Esophagus squamous epithelium (tissue), 5 donors: Measurements from ENCODE around the gene MAP4K3. TPM values are rescaled to one million over a fixed set of nuclear protein-coding genes. Genes with fewer than 3 reads are reported as not detected.

Experiments used
- DNase-seq: peaks from one replicate; lab custom pipeline; 2025; lab: John Stamatoyannopoulos, UW
- H3K27ac ChIP-seq, 4 donors: fragments of 200-600 bp; sonication (generic); one replicate each; pipeline ENCODE4 v1.5.1; 2016 to 2019; ENCODE audit warnings: mild to moderate bottlenecking in 1 of 4
- H3K27me3 ChIP-seq, 4 donors: fragments of 200-600 bp; sonication (generic); 1 replicate in 3 of 4; 2 replicates in 1 of 4; pipeline versions ENCODE4 v1.5.1 to v1.6.0; 2017 to 2021; ENCODE audit warnings: antibody characterized with exemption in 1 of 4
- H3K36me3 ChIP-seq, 3 donors: fragments of 200-600 bp; sonication (generic); one replicate each; pipeline ENCODE4 v1.5.1; 2016 to 2019
- H3K4me1 ChIP-seq, 3 donors: fragments of 200-600 bp; sonication (generic); one replicate each; pipeline ENCODE4 v1.5.1; 2017 to 2019
- H3K4me3 ChIP-seq, 4 donors: fragments of 200-600 bp; sonication (generic); 1 replicate in 3 of 4; 2 replicates in 1 of 4; pipeline ENCODE4 v1.5.1; 2016 to 2019; ENCODE audit warnings: mild to moderate bottlenecking in 2 of 4, moderate library complexity in 1 of 4
- H3K9me3 ChIP-seq, 3 donors: fragments of 200-600 bp; sonication (generic); one replicate each; pipeline ENCODE4 v1.5.1; 2016 to 2019
- POLR2A ChIP-seq, 4 donors: fragments of 450-650 bp; IDR thresholded peaks; one replicate each; pipeline ENCODE4 v1.6.1; 2017; ENCODE audit warnings: antibody characterized with exemption in 4 of 4, mild to moderate bottlenecking in 4 of 4, moderate library complexity in 3 of 4
- WGBS, 2 donors: methylation state at CpG; one replicate each; pipeline ENCODE4 v1.1.5; 2018; 5-methylcytosine and 5-hydroxymethylcytosine counted together
- intact Hi-C: fragments of 100-400 bp; cut with DNase I; formaldehyde crosslinking; loops from one replicate; pipeline ENCODE4 v1.15.0; 2022
- total RNA-seq, 4 donors: library from RNA; depleted of rRNA; stranded (reverse); fragments of >200 nt; gene quantifications; one replicate each; pipeline ENCODE4 v1.1.0, GENCODE V29; 2016
- TF ChIP-seq, protein P1 (sequence below), 6 experiments: fragments of 450-650 bp in 4 of 6; fragments of 200-600 bp in 2 of 6; sonication (generic) in 2 of 6; IDR thresholded peaks; one replicate each; pipeline ENCODE4 v1.5.1; 2016 to 2019; ENCODE audit warnings: antibody characterized with exemption in 6 of 6, mild to moderate bottlenecking in 4 of 6, moderate library complexity in 4 of 6
- donor health status: DM: yes; HTN: yes; CAD: no.

MAP4K3 gene
- total RNA-seq, 4 donors from 2014 or later: 12.6 to 35.1 (median 15.8) TPM

DNA sequence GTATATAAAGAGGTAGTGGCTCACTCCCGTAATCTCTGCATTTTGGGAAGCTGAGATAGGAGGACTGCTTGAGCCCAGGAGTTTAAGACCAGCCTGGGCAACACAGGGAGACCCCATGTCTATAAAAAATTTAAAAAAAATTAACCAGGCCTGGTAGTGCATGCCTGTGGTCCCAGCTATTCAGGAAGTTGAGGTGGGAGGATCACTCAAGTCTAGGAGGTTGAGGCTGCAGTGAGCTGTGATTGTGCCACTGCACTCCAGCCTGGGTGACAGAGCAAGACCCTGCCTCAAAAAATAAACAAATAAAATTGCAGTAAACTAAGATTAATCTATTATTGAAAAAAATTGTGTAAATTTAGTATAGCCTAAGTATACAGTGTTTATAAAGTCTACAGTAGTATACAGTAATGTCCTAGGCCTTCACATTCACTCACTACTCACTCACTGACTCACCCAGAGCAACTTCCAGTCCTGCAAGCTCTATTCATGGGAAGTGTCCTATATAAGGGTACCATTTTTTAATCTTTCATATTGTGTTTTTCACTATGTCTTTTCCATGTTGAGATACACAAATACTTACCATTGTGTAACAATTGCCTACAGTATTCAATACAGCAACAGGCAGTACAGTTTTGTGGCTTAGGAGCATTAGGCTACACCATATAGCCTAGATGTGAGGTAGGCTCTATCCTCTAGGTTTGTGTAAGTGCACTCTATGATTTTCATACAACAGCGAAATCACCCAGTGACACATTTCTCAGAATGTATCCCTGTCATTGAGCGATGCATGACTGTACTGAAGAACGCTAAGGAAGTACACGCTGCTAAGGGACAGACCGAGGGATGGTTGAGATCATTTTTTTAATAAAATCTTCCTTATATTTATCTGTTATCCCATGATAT, 10.4 kb upstream of the MAP4K3 start:
- Histone ChIP-seq H3K36me3 (peaks cover 0 to 9% (median 0%) of the 10 kb centered on the region in 3 donors), H3K4me1 (no peaks in the 10 kb centered on the region), H3K9me3 (no peaks in the 10 kb centered on the region), H3K27ac (no peak overlapping the region), H3K27me3 (no peaks in the 10 kb centered on the region), H3K4me3 (no peak overlapping the region)
- TF ChIP-seq, protein P1, sequence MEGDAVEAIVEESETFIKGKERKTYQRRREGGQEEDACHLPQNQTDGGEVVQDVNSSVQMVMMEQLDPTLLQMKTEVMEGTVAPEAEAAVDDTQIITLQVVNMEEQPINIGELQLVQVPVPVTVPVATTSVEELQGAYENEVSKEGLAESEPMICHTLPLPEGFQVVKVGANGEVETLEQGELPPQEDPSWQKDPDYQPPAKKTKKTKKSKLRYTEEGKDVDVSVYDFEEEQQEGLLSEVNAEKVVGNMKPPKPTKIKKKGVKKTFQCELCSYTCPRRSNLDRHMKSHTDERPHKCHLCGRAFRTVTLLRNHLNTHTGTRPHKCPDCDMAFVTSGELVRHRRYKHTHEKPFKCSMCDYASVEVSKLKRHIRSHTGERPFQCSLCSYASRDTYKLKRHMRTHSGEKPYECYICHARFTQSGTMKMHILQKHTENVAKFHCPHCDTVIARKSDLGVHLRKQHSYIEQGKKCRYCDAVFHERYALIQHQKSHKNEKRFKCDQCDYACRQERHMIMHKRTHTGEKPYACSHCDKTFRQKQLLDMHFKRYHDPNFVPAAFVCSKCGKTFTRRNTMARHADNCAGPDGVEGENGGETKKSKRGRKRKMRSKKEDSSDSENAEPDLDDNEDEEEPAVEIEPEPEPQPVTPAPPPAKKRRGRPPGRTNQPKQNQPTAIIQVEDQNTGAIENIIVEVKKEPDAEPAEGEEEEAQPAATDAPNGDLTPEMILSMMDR (IDR thresholded peaks at IDR 0.05): no peak
- no peak for TF ChIP-seq POLR2A (IDR thresholded peaks at IDR 0.05)
- 96 to 98% methylated on average over 6 of the region's 6 CpGs for WGBS, 2 donors
- intact Hi-C loops: no loop called here
- no peak for DNase-seq

DNA sequence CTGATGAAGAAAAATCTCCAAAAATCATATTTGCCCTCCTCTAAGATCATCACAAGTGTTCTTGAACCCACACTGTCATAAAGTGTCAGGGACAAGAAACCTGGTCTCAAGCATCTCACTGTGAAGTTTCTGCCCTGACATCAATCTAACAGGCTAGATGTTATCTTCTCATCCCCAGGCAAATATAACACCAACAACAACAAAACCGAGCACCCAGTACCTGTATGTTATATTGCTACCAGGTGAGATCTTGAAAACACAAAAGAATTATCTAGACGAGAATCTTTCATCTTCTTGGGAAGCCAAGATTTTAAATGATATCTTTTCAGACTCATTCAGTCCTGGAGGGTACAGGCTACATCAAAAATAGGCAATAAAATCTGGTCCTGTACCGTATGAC, 8.8 kb upstream of the MAP4K3 start:
- Histone ChIP-seq H3K9me3 (no peaks in the 10 kb centered on the region), H3K4me3 (no peak overlapping the region), H3K27ac (no peak overlapping the region), H3K27me3 (no peaks in the 10 kb centered on the region), H3K36me3 (peaks cover 0 to 9% (median 0%) of the 10 kb centered on the region in 3 donors), H3K4me1 (no peaks in the 10 kb centered on the region)
- intact Hi-C loops: no loop called here
- DNase-seq: no peak
- no peak for TF ChIP-seq POLR2A (IDR thresholded peaks at IDR 0.05)
- TF ChIP-seq, protein P1 (IDR thresholded peaks at IDR 0.05): no peak
- 83 to 96% methylated on average over 3 of the region's 3 CpGs for WGBS, 2 donors

DNA sequence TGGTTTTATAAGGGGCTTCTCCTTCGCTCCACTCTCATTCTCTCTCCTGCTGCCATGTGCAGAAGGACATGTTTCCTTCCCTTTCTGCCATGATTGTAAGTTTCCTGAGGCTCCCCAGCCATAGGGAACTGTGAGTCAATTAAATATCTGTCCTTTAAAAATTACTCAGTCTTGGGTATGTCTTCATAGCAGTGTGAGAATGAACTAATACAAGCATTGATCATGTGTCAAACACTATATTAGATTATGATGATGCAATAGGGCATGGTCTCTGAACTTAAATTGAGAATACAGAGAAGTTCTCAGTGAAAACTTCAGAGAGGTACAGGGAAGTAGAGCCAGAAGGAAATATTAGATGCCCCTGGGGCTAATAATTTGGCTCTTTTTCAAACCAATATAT, 5.9 kb upstream of the MAP4K3 start:
- H3K4me3 ChIP-seq: no peak overlapping the region
- TF ChIP-seq, protein P1 (IDR thresholded peaks at IDR 0.05): no peak
- TF ChIP-seq POLR2A (IDR thresholded peaks at IDR 0.05): no peak
- no peaks in the 10 kb centered on the region for H3K9me3 ChIP-seq
- WGBS, 2 donors: 87 to 91% methylated on average over 1 of the region's 1 CpG
- peaks cover 0 to 9% (median 0%) of the 10 kb centered on the region in 3 donors for H3K36me3 ChIP-seq
- peaks cover 0 to 24% (median 13%) of the 10 kb centered on the region in 3 donors for H3K4me1 ChIP-seq
- DNase-seq: no peak
- intact Hi-C loops: no loop called here
- no peak overlapping the region for H3K27ac ChIP-seq
- no peaks in the 10 kb centered on the region for H3K27me3 ChIP-seq

DNA sequence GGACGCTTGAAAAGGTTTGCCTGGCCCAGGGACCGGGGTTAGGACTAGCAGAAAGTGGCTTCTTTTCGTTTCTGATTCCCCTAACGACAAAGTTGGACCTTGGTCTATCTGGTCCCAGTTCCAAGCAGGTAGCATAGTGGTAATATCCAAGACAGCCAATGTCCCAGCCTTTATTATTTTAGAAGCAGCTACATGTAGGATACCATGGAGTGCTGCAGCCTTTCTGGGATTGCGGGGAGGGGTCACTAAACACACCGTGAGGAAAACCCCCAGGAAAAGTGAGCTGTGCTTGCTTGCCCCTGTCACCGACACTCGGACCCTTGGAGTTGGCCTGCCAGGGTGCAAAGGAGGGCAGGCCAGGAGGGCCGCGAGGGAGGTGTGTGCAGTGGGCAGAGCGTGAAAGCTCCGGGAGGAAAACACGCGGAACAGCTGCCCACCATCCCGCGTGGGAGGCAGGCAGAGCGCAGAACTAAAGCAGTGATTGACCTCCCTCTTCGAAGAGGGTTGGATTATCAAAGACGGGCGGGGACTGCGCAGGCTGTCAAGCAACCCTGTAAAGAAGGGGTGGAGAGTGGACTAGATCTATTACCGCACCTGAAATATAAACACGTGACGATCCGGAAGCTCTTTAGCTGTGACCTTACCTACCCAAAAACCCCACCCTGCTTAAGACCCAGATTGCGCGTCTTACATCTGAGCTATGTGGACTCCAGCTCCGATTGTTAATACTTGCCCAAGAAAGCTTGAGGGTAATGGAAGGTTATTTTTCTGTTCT, 624 bp upstream of the MAP4K3 start:
- Histone ChIP-seq H3K4me1 (peaks cover 0 to 67% (median 23%) of the 10 kb centered on the region in 3 donors), H3K9me3 (no peaks in the 10 kb centered on the region), H3K4me3 (peak overlapping the region; percentile 78 to 99 (median 85)), H3K27me3 (no peaks in the 10 kb centered on the region), H3K27ac (peak overlapping the region; percentile 90 to 96 (median 94)), H3K36me3 (no peaks in the 10 kb centered on the region)
- TF ChIP-seq, protein P1 (IDR thresholded peaks at IDR 0.05): no peak
- TF ChIP-seq POLR2A (IDR thresholded peaks at IDR 0.05): no peak
- intact Hi-C loops: no loop called here
- WGBS, 2 donors: 3 to 4% methylated on average over 14 to 25 of the region's 28 CpGs
- no peak for DNase-seq
